ENCODE results near the gene ZFP36L1. TPM values are rescaled to one million over a fixed set of nuclear protein-coding genes. Genes with fewer than 3 reads are reported as not detected.
A peak's percentile ranks its signal among the peaks of the same experiment; 100 is the strongest.

Gene ZFP36L1
- total and polyA plus RNA-seq, 7 experiments from 2014 or later, result 82.0 to 231 (median 160) TPM

DNA sequence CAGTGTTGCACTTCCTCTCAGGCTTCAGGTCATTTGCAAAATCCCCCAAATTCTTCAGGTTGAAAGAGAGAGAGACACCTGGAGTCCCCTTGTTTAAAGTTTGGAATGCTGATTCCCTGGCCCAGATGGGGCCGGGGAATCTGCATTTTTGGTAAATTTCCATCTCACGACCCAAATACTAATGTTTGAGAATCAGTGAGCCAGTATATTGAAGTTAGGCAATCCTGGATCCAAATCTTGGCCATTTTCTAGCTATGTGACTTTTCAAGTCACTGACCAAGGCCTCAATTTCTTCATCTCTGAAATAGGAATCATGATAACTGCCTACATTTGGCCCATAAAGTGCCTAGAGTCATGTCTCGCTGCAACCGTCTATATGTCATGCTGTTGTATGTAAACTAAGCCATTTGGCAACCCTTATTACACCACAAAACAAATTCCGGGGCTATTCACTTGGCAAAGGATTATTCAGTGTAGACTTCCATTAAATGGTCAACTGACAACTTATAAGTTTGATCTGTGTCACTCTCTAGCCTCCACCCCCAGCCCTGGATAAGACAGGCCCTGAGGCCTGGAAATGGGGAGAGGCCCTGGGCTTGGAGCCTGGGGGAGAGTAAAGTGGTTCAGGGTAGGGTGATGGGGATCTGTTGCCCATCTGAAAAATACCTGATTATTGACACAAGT, 3.7 kb upstream of the ZFP36L1 start:
- Histone ChIP-seq H3K4me1 (ENCODE audit: control insufficient read depth in 2 of 2, insufficient read depth in 2 of 2, low read length in 2 of 2) (peaks cover 11 to 18% of the 10 kb centered on the region in 2 donors), H3K27me3 (ENCODE audit: control insufficient read depth in 2 of 2, insufficient read depth in 2 of 2, low read length in 2 of 2) (no peaks in the 10 kb centered on the region), H3K36me3 (ENCODE audit: control insufficient read depth in 2 of 3, insufficient read depth in 3 of 3, low read length in 3 of 3) (peaks cover 0 to 17% (median 0%) of the 10 kb centered on the region in 3 experiments), H3K9me3 (ENCODE audit: control insufficient read depth in 2 of 3, low read length in 3 of 3) (no peaks in the 10 kb centered on the region), H3K27ac (ENCODE audit: low read depth, low read length) (peak overlapping the region; percentile 100), H3K4me3 (ENCODE audit: low read length) (peak overlapping the region; percentile 91)
- Mint-ChIP-seq H3K4me1 (peaks cover 11 to 39% (median 33%) of the 10 kb centered on the region in 7 donors), H3K27ac (peak overlapping the region; percentile 91 to 100 (median 98)), H3K27me3 (peaks cover 0 to 4% (median 0%) of the 10 kb centered on the region in 5 donors), H3K36me3 (peaks cover 3 to 14% (median 3%) of the 10 kb centered on the region in 5 donors), H3K9me3 (peaks cover 2 to 19% (median 6%) of the 10 kb centered on the region in 11 donors), H3K4me3 (peak overlapping the region; percentile 87 to 99 (median 95))
- DNase-seq (no peak), ATAC-seq (no peak)
- POLR2A ChIA-PET, result interaction anchor here (1.5 to 22.1 kb wide), 10 partner anchors 13 to 547 kb away, joined by 4 to 1273 read pairs (median 12); no protein-coding TSS in a partner anchor
- CTCF ChIA-PET, result interaction anchor here (0.6 to 3.2 kb wide), 6 partner anchors 15 to 267 kb away, joined by 3 to 38 read pairs (median 7); no protein-coding TSS in a partner anchor
- intact Hi-C loops (cut with micrococcal nuclease), result loop anchor here (1.0 to 5.0 kb wide), 3 partner anchors 20 to 979 kb away; partner anchors contain the start of genes RAD51B (in 1 of the 2) and ZFYVE26 (in 1 of the 2)

GRCh38 chr14:68795597-68796417, 2.9 kb upstream of the ZFP36L1 start:
- peak; percentile 77 to 92 (median 86) for DNase-seq
- Histone ChIP-seq H3K36me3 (ENCODE audit: control insufficient read depth in 2 of 3, insufficient read depth in 3 of 3, low read length in 3 of 3) (peaks cover 0 to 23% (median 0%) of the 10 kb centered on the region in 3 experiments), H3K9me3 (ENCODE audit: control insufficient read depth in 2 of 3, low read length in 3 of 3) (no peaks in the 10 kb centered on the region), H3K4me1 (ENCODE audit: control insufficient read depth in 2 of 2, insufficient read depth in 2 of 2, low read length in 2 of 2) (peaks cover 11 to 18% of the 10 kb centered on the region in 2 donors), H3K4me3 (ENCODE audit: low read length) (peak overlapping the region; percentile 91), H3K27ac (ENCODE audit: low read depth, low read length) (peak overlapping the region; percentile 100), H3K27me3 (ENCODE audit: control insufficient read depth in 2 of 2, insufficient read depth in 2 of 2, low read length in 2 of 2) (no peaks in the 10 kb centered on the region)
- ChIA-PET CTCF (interaction anchor here (0.6 to 3.2 kb wide), 7 partner anchors 11 to 586 kb away, joined by 3 to 38 read pairs (median 7); no protein-coding TSS in a partner anchor), POLR2A (interaction anchor here (0.7 to 22.1 kb wide), 21 partner anchors 12 to 978 kb away, joined by 3 to 1273 read pairs (median 5); partner anchors contain the start of gene RAD51B)
- peak overlapping the region; percentile 92 to 99 (median 95) for H3K4me3 Mint-ChIP-seq
- intact Hi-C loops (cut with micrococcal nuclease), result loop anchor here (1.0 to 5.0 kb wide), 5 partner anchors 20 to 979 kb away; partner anchors contain the start of genes RAD51B (in 1 of the 2) and ZFYVE26 (in 1 of the 2)
- H3K4me1 Mint-ChIP-seq, result peaks cover 9 to 37% (median 31%) of the 10 kb centered on the region in 7 donors
- H3K9me3 Mint-ChIP-seq, result peaks cover 0 to 16% (median 4%) of the 10 kb centered on the region in 11 donors
- H3K27me3 Mint-ChIP-seq, result peaks cover 0 to 4% (median 0%) of the 10 kb centered on the region in 5 donors
- peaks cover 3 to 17% (median 9%) of the 10 kb centered on the region in 5 donors for H3K36me3 Mint-ChIP-seq
- peak; percentile 56 for ATAC-seq
- peak overlapping the region; percentile 91 to 100 (median 98) for H3K27ac Mint-ChIP-seq

DNA sequence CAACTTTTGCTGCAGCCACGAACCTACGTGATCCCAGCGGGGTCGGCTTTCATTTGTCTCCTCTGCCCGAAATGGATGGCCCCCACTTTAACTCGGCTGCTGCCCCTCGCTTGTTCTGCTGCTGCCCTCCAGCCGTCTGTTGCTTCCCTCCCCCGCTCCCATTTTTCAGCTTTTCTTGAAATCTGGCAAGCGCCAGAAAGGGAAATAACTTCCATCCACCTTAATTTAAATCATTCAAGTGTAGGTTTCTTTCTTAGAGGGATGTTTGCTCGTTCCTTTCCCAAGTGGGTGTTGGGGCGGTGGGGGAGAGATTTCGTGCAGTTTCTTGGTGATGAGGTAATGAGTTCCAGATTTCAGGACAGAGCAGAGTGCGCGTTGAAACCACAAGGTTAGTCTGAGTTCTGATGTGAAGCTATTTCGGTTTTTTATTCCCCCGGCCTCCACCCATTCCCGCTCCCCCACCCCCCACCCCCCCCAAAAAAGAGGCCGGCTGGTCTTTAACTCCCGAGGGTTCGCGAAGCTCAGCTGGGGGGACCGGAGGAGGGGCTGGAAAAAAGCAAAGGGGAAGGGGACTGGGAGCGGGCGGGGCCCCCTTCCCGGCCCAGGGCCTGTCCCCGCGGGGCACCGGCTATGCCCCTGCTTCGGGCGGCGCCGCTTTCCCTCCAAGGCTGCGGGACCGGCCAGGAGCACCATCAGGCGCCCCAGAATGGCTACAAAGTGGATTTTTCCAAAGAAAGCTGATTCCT, 2.2 kb upstream of the ZFP36L1 start:
- Histone ChIP-seq H3K27ac (ENCODE audit: low read depth, low read length) (peak overlapping the region; percentile 100), H3K4me3 (ENCODE audit: low read length) (peak overlapping the region; percentile 91), H3K27me3 (ENCODE audit: control insufficient read depth in 2 of 2, insufficient read depth in 2 of 2, low read length in 2 of 2) (no peaks in the 10 kb centered on the region), H3K4me1 (ENCODE audit: control insufficient read depth in 2 of 2, insufficient read depth in 2 of 2, low read length in 2 of 2) (peaks cover 11 to 12% of the 10 kb centered on the region in 2 donors), H3K36me3 (ENCODE audit: control insufficient read depth in 2 of 3, insufficient read depth in 3 of 3, low read length in 3 of 3) (peaks cover 0 to 27% (median 3%) of the 10 kb centered on the region in 3 experiments), H3K9me3 (ENCODE audit: control insufficient read depth in 2 of 3, low read length in 3 of 3) (no peaks in the 10 kb centered on the region)
- CTCF ChIA-PET, result interaction anchor here (0.6 to 3.2 kb wide), 7 partner anchors 12 to 585 kb away, joined by 3 to 38 read pairs (median 7); no protein-coding TSS in a partner anchor
- POLR2A ChIA-PET, result interaction anchor here (0.7 to 22.1 kb wide), 21 partner anchors 11 to 977 kb away, joined by 3 to 1273 read pairs (median 5); partner anchors contain the start of gene RAD51B
- Mint-ChIP-seq H3K4me1 (peaks cover 9 to 37% (median 28%) of the 10 kb centered on the region in 7 donors), H3K9me3 (peaks cover 0 to 11% (median 0%) of the 10 kb centered on the region in 11 donors), H3K27me3 (peaks cover 0 to 4% (median 0%) of the 10 kb centered on the region in 5 donors), H3K27ac (peak overlapping the region; percentile 91 to 100 (median 99)), H3K4me3 (peak overlapping the region; percentile 92 to 99 (median 95)), H3K36me3 (peaks cover 8 to 20% (median 14%) of the 10 kb centered on the region in 5 donors)
- peak in 6 of 9 donors; percentile 50 to 67 (median 52) for DNase-seq
- no peak for ATAC-seq
- intact Hi-C loops (cut with micrococcal nuclease), result loop anchor here (2.0 to 5.0 kb wide), 7 partner anchors 176 to 1438 kb away; partner anchors contain the start of genes RAD51B (in 2 of the 2), SRSF5 (in 2 of the 2), ZFYVE26 (in 2 of the 2) and ATP6V1D (in 1 of the 2)

- Mint-ChIP-seq H3K4me3 (peak overlapping the region; percentile 92 to 99 (median 95)), H3K4me1 (peaks cover 13 to 42% (median 28%) of the 10 kb centered on the region in 7 donors), H3K36me3 (peaks cover 12 to 26% (median 22%) of the 10 kb centered on the region in 5 donors), H3K27ac (peak overlapping the region; percentile 91 to 100 (median 99)), H3K9me3 (peaks cover 0 to 9% (median 0%) of the 10 kb centered on the region in 11 donors), H3K27me3 (peaks cover 0 to 4% (median 0%) of the 10 kb centered on the region in 5 donors)
- CTCF ChIA-PET, result interaction anchor here (1.1 to 3.2 kb wide), 3 partner anchors 13 to 26 kb away, joined by 3 to 38 read pairs (median 7); no protein-coding TSS in a partner anchor
- ATAC-seq (peak; percentile 41), DNase-seq (peak; percentile 70 to 89 (median 81))
- Histone ChIP-seq H3K27ac (ENCODE audit: low read depth, low read length) (peak overlapping the region; percentile 100), H3K4me3 (ENCODE audit: low read length) (peak overlapping the region; percentile 91), H3K4me1 (ENCODE audit: control insufficient read depth in 2 of 2, insufficient read depth in 2 of 2, low read length in 2 of 2) (peaks cover 11 to 15% of the 10 kb centered on the region in 2 donors), H3K27me3 (ENCODE audit: control insufficient read depth in 2 of 2, insufficient read depth in 2 of 2, low read length in 2 of 2) (no peaks in the 10 kb centered on the region), H3K36me3 (ENCODE audit: control insufficient read depth in 2 of 3, insufficient read depth in 3 of 3, low read length in 3 of 3) (peaks cover 0 to 34% (median 10%) of the 10 kb centered on the region in 3 experiments), H3K9me3 (ENCODE audit: control insufficient read depth in 2 of 3, low read length in 3 of 3) (no peaks in the 10 kb centered on the region)
- POLR2A ChIA-PET, result interaction anchor here (1.2 to 22.1 kb wide), 11 partner anchors 11 to 545 kb away, joined by 3 to 1273 read pairs (median 7); no protein-coding TSS in a partner anchor
- intact Hi-C loops (cut with micrococcal nuclease), result loop anchor here (2.0 to 5.0 kb wide), 7 partner anchors 177 to 1437 kb away; partner anchors contain the start of genes SRSF5 (in 2 of the 2), ATP6V1D (in 1 of the 2), EXD2 (in 1 of the 2) and RAD51B (in 1 of the 2)
These were observed 1.4 kb upstream of the ZFP36L1 start for GRCh38 chr14:68794130-68794850.
